Liver (tissue), 9 donors: ENCODE measurements around the gene KIF21A. TPM values are rescaled to one million over a fixed set of nuclear protein-coding genes. Genes with fewer than 3 reads are reported as not detected.

Experiments used
- DNase-seq: peaks from one replicate; pipeline ENCODE4 v3.0.0-alpha.2; 2017; ENCODE audit warnings: low spot score
- H3K27ac ChIP-seq, 2 donors: one replicate each; pipeline ENCODE4 v1.7.0; 2013; ENCODE audit warnings: inconsistent platforms in 2 of 2, low read length in 2 of 2, control low read depth in 1 of 2, low read depth in 1 of 2, mild to moderate bottlenecking in 1 of 2
- H3K27me3 ChIP-seq, 4 donors: one replicate each; pipeline versions ENCODE4 v1.6.1 to v1.7.0; 2013; ENCODE audit warnings: low read length in 3 of 4, inconsistent platforms in 1 of 4, mild to moderate bottlenecking in 1 of 4, moderate library complexity in 1 of 4; ENCODE audit not compliant: control insufficient read depth in 4 of 4, insufficient read depth in 4 of 4
- H3K36me3 ChIP-seq, 4 donors: one replicate each; pipeline versions ENCODE4 v1.6.1 to v1.7.0; 2013; ENCODE audit warnings: low read length in 3 of 4, mild to moderate bottlenecking in 3 of 4, low read depth in 1 of 4, moderate library complexity in 1 of 4; ENCODE audit not compliant: control insufficient read depth in 4 of 4, insufficient read depth in 3 of 4
- H3K4me1 ChIP-seq, 4 donors: one replicate each; pipeline versions ENCODE4 v1.6.1 to v1.7.0; 2013; ENCODE audit warnings: low read length in 3 of 4, mild to moderate bottlenecking in 3 of 4, moderate library complexity in 1 of 4; ENCODE audit not compliant: control insufficient read depth in 4 of 4, insufficient read depth in 4 of 4
- H3K4me3 ChIP-seq, 3 donors: one replicate each; pipeline versions ENCODE4 v1.6.1 to v1.7.0; 2013; ENCODE audit warnings: low read length in 3 of 3, control low read depth in 1 of 3, low read depth in 1 of 3, mild to moderate bottlenecking in 1 of 3
- H3K9ac ChIP-seq, 2 donors: one replicate each; pipeline ENCODE4 v1.7.0; 2013; ENCODE audit warnings: low read length in 2 of 2, mild to moderate bottlenecking in 2 of 2, moderate library complexity in 2 of 2, control low read depth in 1 of 2, low read depth in 1 of 2
- H3K9me3 ChIP-seq, 4 donors: one replicate each; pipeline versions ENCODE4 v1.6.1 to v1.7.0; 2013; ENCODE audit warnings: low read length in 3 of 4; ENCODE audit not compliant: control insufficient read depth in 4 of 4
- ATF3 ChIP-seq: IDR thresholded peaks from 2 replicates; pipeline ENCODE4 v1.6.1; 2016; ENCODE audit warnings: antibody characterized with exemption
- CTCF ChIP-seq: fragments of 150-350 bp; IDR thresholded peaks from 2 replicates; pipeline ENCODE4 v1.5.1; 2017; ENCODE audit warnings: improper control_type of control experiment, low read depth, low read length; ENCODE audit not compliant: missing input control
- FOXA2 ChIP-seq: IDR thresholded peaks from 2 replicates; pipeline ENCODE4 v1.6.1; 2016; ENCODE audit warnings: antibody characterized with exemption
- HNF4A ChIP-seq, 2 donors: conservative IDR thresholded peaks; 2 replicates each; pipeline ENCODE4 v1.6.1; 2016; ENCODE audit warnings: antibody characterized with exemption in 2 of 2, mild to moderate bottlenecking in 2 of 2
- HNF4G ChIP-seq: IDR thresholded peaks from 2 replicates; pipeline ENCODE4 v1.6.1; 2016; ENCODE audit warnings: antibody characterized with exemption
- JUND ChIP-seq, 2 donors: IDR thresholded peaks; 2 replicates each; pipeline ENCODE4 v1.6.1; 2016; ENCODE audit warnings: antibody characterized with exemption in 2 of 2
- NR2F2 ChIP-seq: IDR thresholded peaks from 2 replicates; pipeline ENCODE4 v1.6.1; 2016; ENCODE audit warnings: antibody characterized with exemption
- RAD21 ChIP-seq, 2 donors: IDR thresholded peaks; 2 replicates each; pipeline ENCODE4 v1.6.1; 2016; ENCODE audit warnings: antibody characterized with exemption in 2 of 2, mild to moderate bottlenecking in 2 of 2
- REST ChIP-seq: IDR thresholded peaks from 2 replicates; pipeline ENCODE4 v1.6.1; 2016; ENCODE audit warnings: antibody characterized with exemption, mild to moderate bottlenecking
- RXRA ChIP-seq, 2 donors: IDR thresholded peaks; 2 replicates each; pipeline ENCODE4 v1.6.1; 2017 to 2018; ENCODE audit warnings: antibody characterized with exemption in 2 of 2, mild to moderate bottlenecking in 1 of 2
- SP1 ChIP-seq: IDR thresholded peaks from 2 replicates; pipeline ENCODE4 v1.6.1; 2018; ENCODE audit warnings: antibody characterized with exemption, mild to moderate bottlenecking
- TAF1 ChIP-seq: conservative IDR thresholded peaks from 2 replicates; pipeline ENCODE4 v1.6.1; 2016; ENCODE audit warnings: antibody characterized with exemption, mild to moderate bottlenecking
- ZBTB33 ChIP-seq: IDR thresholded peaks from 2 replicates; pipeline ENCODE4 v1.6.1; 2016; ENCODE audit warnings: antibody characterized with exemption
- WGBS: extraction: QIAGEN DNeasy Blood & Tissue Kit; methylation state at CpG from one replicate; pipeline ENCODE4 v1.1.7; 2013; 5-methylcytosine and 5-hydroxymethylcytosine counted together
- polyA plus RNA-seq, 2 donors: library from polyadenylated mRNA; stranded (reverse) in 1 of 2; unstranded in 1 of 2; fragments of 200-250 nt in 1 of 2; fragments of >200 nt in 1 of 2; fragmentation: Nextera tagmentation in 1 of 2; extraction: Ambion mirVana in 1 of 2; gene quantifications; one replicate each; pipeline versions ENCODE4 v1.2.1 to v1.2.3, GENCODE V29; 2013 to 2015
- total RNA-seq, 2 donors: library from RNA; depleted of rRNA; stranded (reverse); fragments of >200 nt; gene quantifications; one replicate each; pipeline ENCODE4 v1.2.3, GENCODE V29; 2014
- donor health status: healthy.
- donor health status: healthy.
- donor health status: healthy.
- donor health status: healthy.
- donor health status: healthy.

The KIF21A gene
- total and polyA plus RNA-seq, 4 donors = 9.1 to 47.4 (median 21.0) TPM

- H3K9ac ChIP-seq = no peak overlapping the region
- H3K27me3 ChIP-seq = no peaks in the 10 kb centered on the region
- no peak overlapping the region for H3K4me3 ChIP-seq
- no peaks in the 10 kb centered on the region for H3K9me3 ChIP-seq
- no peaks in the 10 kb centered on the region for H3K4me1 ChIP-seq
- no peak for TF ChIP-seq REST
- TF ChIP-seq NR2F2 = no peak
- TF ChIP-seq ATF3 = no peak
- TF ChIP-seq RXRA (IDR thresholded peaks at IDR 0.05) = no peak
- no peak for TF ChIP-seq CTCF
- no peak for TF ChIP-seq HNF4G
- no peak for TF ChIP-seq SP1
- no peak for TF ChIP-seq TAF1
- TF ChIP-seq FOXA2 = no peak
- no peak for TF ChIP-seq ZBTB33
- TF ChIP-seq JUND (IDR thresholded peaks at IDR 0.05) = no peak
- WGBS = 92% methylated on average over 2 of the region's 2 CpGs
- H3K27ac ChIP-seq = no peak overlapping the region
- DNase-seq = no peak
- H3K36me3 ChIP-seq = no peaks in the 10 kb centered on the region
These were observed 49.7 kb downstream of the KIF21A start for GRCh38 chr12:39393179-39393578.

- no peak for TF ChIP-seq HNF4A (conservative IDR thresholded peaks at IDR 0.05)
- TF ChIP-seq RAD21 (IDR thresholded peaks at IDR 0.05) = no peak
- H3K27ac ChIP-seq = no peak overlapping the region
- H3K27me3 ChIP-seq = no peaks in the 10 kb centered on the region
- H3K4me1 ChIP-seq = peaks cover 0 to 3% (median 0%) of the 10 kb centered on the region in 4 donors
- H3K9ac ChIP-seq = no peak overlapping the region
- H3K36me3 ChIP-seq = no peaks in the 10 kb centered on the region
- H3K9me3 ChIP-seq = no peaks in the 10 kb centered on the region
- 93% methylated on average over 1 of the region's 1 CpG for WGBS
- no peak for DNase-seq
- H3K4me3 ChIP-seq = no peak overlapping the region
These were observed 50.6 kb downstream of the KIF21A start for GRCh38 chr12:39392154-39392925.
